Mucosa of rectum (tissue), 2 donors: ENCODE measurements around the gene RYK.

ENCODE experiments used
- H3K27ac ChIP-seq, 2 donors: one replicate each; pipeline ENCODE4 v1.7.0; 2013; ENCODE audit warnings: inconsistent platforms in 2 of 2, low read depth in 2 of 2, low read length in 2 of 2
- H3K27me3 ChIP-seq, 2 donors: one replicate each; pipeline ENCODE4 v1.7.0; 2013; ENCODE audit warnings: low read length in 2 of 2; ENCODE audit not compliant: control insufficient read depth in 2 of 2, insufficient read depth in 2 of 2
- H3K36me3 ChIP-seq, 2 donors: one replicate each; pipeline ENCODE4 v1.7.0; 2013; ENCODE audit warnings: low read length in 2 of 2; ENCODE audit not compliant: control insufficient read depth in 2 of 2, insufficient read depth in 2 of 2
- H3K4me1 ChIP-seq, 2 donors: one replicate each; pipeline ENCODE4 v1.7.0; 2013; ENCODE audit warnings: low read length in 2 of 2, mild to moderate bottlenecking in 1 of 2; ENCODE audit not compliant: control insufficient read depth in 2 of 2, insufficient read depth in 2 of 2
- H3K4me3 ChIP-seq, 2 donors: one replicate each; pipeline ENCODE4 v1.7.0; 2013; ENCODE audit warnings: low read length in 2 of 2
- H3K9ac ChIP-seq, 2 donors: one replicate each; pipeline ENCODE4 v1.7.0; 2013; ENCODE audit warnings: low read length in 2 of 2, low read depth in 1 of 2, mild to moderate bottlenecking in 1 of 2
- H3K9me3 ChIP-seq, 2 donors: one replicate each; pipeline ENCODE4 v1.7.0; 2013; ENCODE audit warnings: low read length in 2 of 2; ENCODE audit not compliant: control insufficient read depth in 2 of 2
- donor health status: healthy.
- donor health status: Normal muscosa, but diverticular disease.

RYK gene

GRCh38 chr3:134258761-134259347 lies 8.2 kb upstream of the RYK start:
- Histone ChIP-seq H3K36me3 (no peaks in the 10 kb centered on the region), H3K4me3 (no peak overlapping the region), H3K27ac (no peak overlapping the region), H3K9ac (no peak overlapping the region), H3K27me3 (no peaks in the 10 kb centered on the region), H3K9me3 (no peaks in the 10 kb centered on the region), H3K4me1 (peaks cover 0 to 3% of the 10 kb centered on the region in 2 donors)

GRCh38 chr3:134255404-134255803 lies 4.7 kb upstream of the RYK start:
- H3K36me3 ChIP-seq = no peaks in the 10 kb centered on the region
- no peak overlapping the region for H3K27ac ChIP-seq
- peaks cover 0 to 3% of the 10 kb centered on the region in 2 donors for H3K4me1 ChIP-seq
- no peaks in the 10 kb centered on the region for H3K9me3 ChIP-seq
- H3K9ac ChIP-seq = no peak overlapping the region
- no peaks in the 10 kb centered on the region for H3K27me3 ChIP-seq
- H3K4me3 ChIP-seq = no peak overlapping the region

- no peaks in the 10 kb centered on the region for H3K27me3 ChIP-seq
- H3K4me1 ChIP-seq = peaks cover 4 to 7% of the 10 kb centered on the region in 2 donors
- H3K9ac ChIP-seq = no peak overlapping the region
- no peak overlapping the region for H3K27ac ChIP-seq
- no peaks in the 10 kb centered on the region for H3K9me3 ChIP-seq
- no peaks in the 10 kb centered on the region for H3K36me3 ChIP-seq
- no peak overlapping the region for H3K4me3 ChIP-seq
Observed at GRCh38 chr3:134253475-134254226, 3.0 kb upstream of the RYK start.

GRCh38 chr3:134252766-134253165 lies 2.1 kb upstream of the RYK start:
- Histone ChIP-seq H3K27ac (no peak overlapping the region), H3K4me3 (no peak overlapping the region), H3K27me3 (no peaks in the 10 kb centered on the region), H3K9me3 (no peaks in the 10 kb centered on the region), H3K4me1 (peaks cover 4 to 7% of the 10 kb centered on the region in 2 donors), H3K36me3 (no peaks in the 10 kb centered on the region), H3K9ac (no peak overlapping the region)

GRCh38 chr3:134251731-134252391 lies 1.2 kb upstream of the RYK start:
- Histone ChIP-seq H3K4me3 (peak overlapping the region in 1 of 2 donors; percentile 78), H3K36me3 (no peaks in the 10 kb centered on the region), H3K27ac (no peak overlapping the region), H3K9ac (no peak overlapping the region), H3K4me1 (peaks cover 4 to 7% of the 10 kb centered on the region in 2 donors), H3K27me3 (no peaks in the 10 kb centered on the region), H3K9me3 (no peaks in the 10 kb centered on the region)

- H3K4me3 ChIP-seq = peak overlapping the region; percentile 76 to 84
- H3K4me1 ChIP-seq = peaks cover 4 to 9% of the 10 kb centered on the region in 2 donors
- no peaks in the 10 kb centered on the region for H3K9me3 ChIP-seq
- no peaks in the 10 kb centered on the region for H3K27me3 ChIP-seq
- no peaks in the 10 kb centered on the region for H3K36me3 ChIP-seq
- peak overlapping the region; percentile 68 to 90 for H3K9ac ChIP-seq
- H3K27ac ChIP-seq = peak overlapping the region; percentile 78 to 82
Observed at GRCh38 chr3:134249935-134250716, 533 bp downstream of the RYK start.

- Histone ChIP-seq H3K36me3 (no peaks in the 10 kb centered on the region), H3K9me3 (no peaks in the 10 kb centered on the region), H3K9ac (peak overlapping the region; percentile 68 to 90), H3K27ac (no peak overlapping the region), H3K4me1 (peaks cover 6 to 13% of the 10 kb centered on the region in 2 donors), H3K27me3 (no peaks in the 10 kb centered on the region), H3K4me3 (peak overlapping the region; percentile 76 to 84)
Observed at GRCh38 chr3:134249296-134249841, 1.3 kb downstream of the RYK start.

- no peak overlapping the region for H3K27ac ChIP-seq
Observed at GRCh38 chr3:134244921-134245320, 5.7 kb downstream of the RYK start.

GRCh38 chr3:134242649-134243617 lies 7.7 kb downstream of the RYK start:
- H3K4me1 ChIP-seq = peaks cover 6 to 14% of the 10 kb centered on the region in 2 donors
- H3K36me3 ChIP-seq = no peaks in the 10 kb centered on the region
- H3K4me3 ChIP-seq = no peak overlapping the region
- no peak overlapping the region for H3K9ac ChIP-seq
- no peaks in the 10 kb centered on the region for H3K9me3 ChIP-seq
- H3K27ac ChIP-seq = no peak overlapping the region
- no peaks in the 10 kb centered on the region for H3K27me3 ChIP-seq

More at GRCh38 chr3:134244921-134245320, 5.7 kb downstream of the RYK start:
- Histone ChIP-seq H3K4me3 (no peak overlapping the region), H3K36me3 (no peaks in the 10 kb centered on the region), H3K4me1 (peaks cover 10 to 17% of the 10 kb centered on the region in 2 donors), H3K27me3 (no peaks in the 10 kb centered on the region), H3K9me3 (no peaks in the 10 kb centered on the region), H3K9ac (no peak overlapping the region)
